ENCODE data around the gene SYNE1.

GRCh38 chr6:152329638-152330448 lies 307.3 kb downstream of the SYNE1 start:
- TF ChIP-seq, protein P1, sequence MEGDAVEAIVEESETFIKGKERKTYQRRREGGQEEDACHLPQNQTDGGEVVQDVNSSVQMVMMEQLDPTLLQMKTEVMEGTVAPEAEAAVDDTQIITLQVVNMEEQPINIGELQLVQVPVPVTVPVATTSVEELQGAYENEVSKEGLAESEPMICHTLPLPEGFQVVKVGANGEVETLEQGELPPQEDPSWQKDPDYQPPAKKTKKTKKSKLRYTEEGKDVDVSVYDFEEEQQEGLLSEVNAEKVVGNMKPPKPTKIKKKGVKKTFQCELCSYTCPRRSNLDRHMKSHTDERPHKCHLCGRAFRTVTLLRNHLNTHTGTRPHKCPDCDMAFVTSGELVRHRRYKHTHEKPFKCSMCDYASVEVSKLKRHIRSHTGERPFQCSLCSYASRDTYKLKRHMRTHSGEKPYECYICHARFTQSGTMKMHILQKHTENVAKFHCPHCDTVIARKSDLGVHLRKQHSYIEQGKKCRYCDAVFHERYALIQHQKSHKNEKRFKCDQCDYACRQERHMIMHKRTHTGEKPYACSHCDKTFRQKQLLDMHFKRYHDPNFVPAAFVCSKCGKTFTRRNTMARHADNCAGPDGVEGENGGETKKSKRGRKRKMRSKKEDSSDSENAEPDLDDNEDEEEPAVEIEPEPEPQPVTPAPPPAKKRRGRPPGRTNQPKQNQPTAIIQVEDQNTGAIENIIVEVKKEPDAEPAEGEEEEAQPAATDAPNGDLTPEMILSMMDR (conservative IDR thresholded peaks at IDR 0.05), result no peak
- TF ChIP-seq ZFX (IDR thresholded peaks at IDR 0.05), result no peak

Data from C4-2B (cell line).